Mesothelial cell of epicardium (in vitro differentiated cells): Measurements from ENCODE around the gene ARG2. TPM values are rescaled to one million over a fixed set of nuclear protein-coding genes. Genes with fewer than 3 reads are reported as not detected.

Source experiments
- DNase-seq, 2 experiments: peaks; one replicate each; pipeline ENCODE4 v3.0.0; 2021; ENCODE audit warnings: low spot score in 2 of 2; ENCODE audit not compliant: unreplicated experiment in 2 of 2
- H3K27ac Mint-ChIP-seq: 2 replicates; pipeline ENCODE4 v1.8.0; 2021; ENCODE audit warnings: mixed read lengths
- H3K27me3 Mint-ChIP-seq: 2 replicates; pipeline ENCODE4 v1.8.0; 2021; ENCODE audit warnings: low read depth, mixed read lengths
- H3K36me3 Mint-ChIP-seq: 2 replicates; pipeline ENCODE4 v1.8.0; 2021; ENCODE audit warnings: mixed read lengths
- H3K4me1 Mint-ChIP-seq: 2 replicates; pipeline ENCODE4 v1.8.0; 2021; ENCODE audit warnings: mixed read lengths
- H3K4me3 Mint-ChIP-seq: 2 replicates; pipeline ENCODE4 v1.8.0; 2021; ENCODE audit warnings: mild to moderate bottlenecking, moderate library complexity, mixed read lengths
- H3K9me3 Mint-ChIP-seq: 2 replicates; pipeline ENCODE4 v1.8.0; 2021; ENCODE audit warnings: mixed read lengths
- CTCF ChIP-seq: fragments of 200-600 bp; sonication (generic); IDR thresholded peaks from one replicate; pipeline ENCODE4 v1.5.0; 2021; ENCODE audit warnings: antibody characterized with exemption; ENCODE audit not compliant: unreplicated experiment
- total RNA-seq: library from RNA; stranded (reverse); gene quantifications from 3 replicates; pipeline ENCODE4 v1.2.1, GENCODE V29; 2021

The ARG2 gene
- 2.5 to 4.5 TPM (median 2.9 TPM) in 3 replicates for total RNA-seq

- TF ChIP-seq CTCF: no peak
- Mint-ChIP-seq H3K27ac (peak within 1 kb of the TSS; percentile 92), H3K4me1 (peaks cover 25% of the 10 kb centered on the region), H3K27me3 (peaks cover 3% of the 10 kb centered on the region), H3K4me3 (peak within 1 kb of the TSS; percentile 86), H3K9me3 (no peaks in the 10 kb centered on the region), H3K36me3 (peaks cover 2% of the 10 kb centered on the region)
- DNase-seq: peak; percentile 96 to 97
These were observed at the start of gene ARG2 for GRCh38 chr14:67619446-67620216. ARG2 (plus strand) TSS chr14:67619920; CDS start chr14:67619978, 58 bp downstream.

- Mint-ChIP-seq H3K36me3 (peaks cover 2% of the 10 kb centered on the region), H3K27me3 (no peaks in the 10 kb centered on the region), H3K27ac (no peak overlapping the region), H3K4me3 (no peak overlapping the region), H3K4me1 (peaks cover 16% of the 10 kb centered on the region), H3K9me3 (no peaks in the 10 kb centered on the region)
- no peak for TF ChIP-seq CTCF
- no peak for DNase-seq
These were observed 49.3 kb upstream of the ARG2 start for GRCh38 chr14:67570453-67570852.

GRCh38 chr14:67571275-67571990, 48.3 kb upstream of the ARG2 start:
- DNase-seq: peak in 1 of 2 experiments; percentile 68
- Mint-ChIP-seq H3K9me3 (no peaks in the 10 kb centered on the region), H3K27ac (no peak overlapping the region), H3K27me3 (no peaks in the 10 kb centered on the region), H3K4me1 (peaks cover 15% of the 10 kb centered on the region), H3K36me3 (peaks cover 2% of the 10 kb centered on the region), H3K4me3 (no peak overlapping the region)
- TF ChIP-seq CTCF: peak; percentile 80

- Mint-ChIP-seq H3K4me1 (peaks cover 10% of the 10 kb centered on the region), H3K36me3 (peaks cover 2% of the 10 kb centered on the region), H3K27me3 (no peaks in the 10 kb centered on the region), H3K4me3 (no peak overlapping the region), H3K9me3 (no peaks in the 10 kb centered on the region), H3K27ac (no peak overlapping the region)
- DNase-seq: no peak
- TF ChIP-seq CTCF: no peak
These were observed 47.8 kb upstream of the ARG2 start for GRCh38 chr14:67571991-67572323.

GRCh38 chr14:67572608-67573007, 47.1 kb upstream of the ARG2 start:
- Mint-ChIP-seq H3K27ac (no peak overlapping the region), H3K36me3 (no peaks in the 10 kb centered on the region), H3K9me3 (no peaks in the 10 kb centered on the region), H3K27me3 (no peaks in the 10 kb centered on the region), H3K4me1 (peaks cover 3% of the 10 kb centered on the region), H3K4me3 (no peak overlapping the region)
- DNase-seq: no peak
- TF ChIP-seq CTCF: no peak
